ENCODE results near the gene NACC2.
"Not testable (repeated sequence)": the region's sequence is repeated elsewhere in the genome, so short reads cannot be mapped to it uniquely, and the experiment has no call there.

NACC2 gene

GRCh38 chr9:136075134-136075841, 19.8 kb downstream of the NACC2 start:
- no peak for DNase-seq (ENCODE audit: low read depth)
- TF ChIP-seq, protein P1, sequence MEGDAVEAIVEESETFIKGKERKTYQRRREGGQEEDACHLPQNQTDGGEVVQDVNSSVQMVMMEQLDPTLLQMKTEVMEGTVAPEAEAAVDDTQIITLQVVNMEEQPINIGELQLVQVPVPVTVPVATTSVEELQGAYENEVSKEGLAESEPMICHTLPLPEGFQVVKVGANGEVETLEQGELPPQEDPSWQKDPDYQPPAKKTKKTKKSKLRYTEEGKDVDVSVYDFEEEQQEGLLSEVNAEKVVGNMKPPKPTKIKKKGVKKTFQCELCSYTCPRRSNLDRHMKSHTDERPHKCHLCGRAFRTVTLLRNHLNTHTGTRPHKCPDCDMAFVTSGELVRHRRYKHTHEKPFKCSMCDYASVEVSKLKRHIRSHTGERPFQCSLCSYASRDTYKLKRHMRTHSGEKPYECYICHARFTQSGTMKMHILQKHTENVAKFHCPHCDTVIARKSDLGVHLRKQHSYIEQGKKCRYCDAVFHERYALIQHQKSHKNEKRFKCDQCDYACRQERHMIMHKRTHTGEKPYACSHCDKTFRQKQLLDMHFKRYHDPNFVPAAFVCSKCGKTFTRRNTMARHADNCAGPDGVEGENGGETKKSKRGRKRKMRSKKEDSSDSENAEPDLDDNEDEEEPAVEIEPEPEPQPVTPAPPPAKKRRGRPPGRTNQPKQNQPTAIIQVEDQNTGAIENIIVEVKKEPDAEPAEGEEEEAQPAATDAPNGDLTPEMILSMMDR (conservative IDR thresholded peaks at IDR 0.05; ENCODE audit: control insufficient read depth, insufficient read depth, low read depth, low read length): no peak
- no peak overlapping the region for H3K4me3 ChIP-seq (ENCODE audit: control insufficient read depth, low read depth, low read length)

DNA sequence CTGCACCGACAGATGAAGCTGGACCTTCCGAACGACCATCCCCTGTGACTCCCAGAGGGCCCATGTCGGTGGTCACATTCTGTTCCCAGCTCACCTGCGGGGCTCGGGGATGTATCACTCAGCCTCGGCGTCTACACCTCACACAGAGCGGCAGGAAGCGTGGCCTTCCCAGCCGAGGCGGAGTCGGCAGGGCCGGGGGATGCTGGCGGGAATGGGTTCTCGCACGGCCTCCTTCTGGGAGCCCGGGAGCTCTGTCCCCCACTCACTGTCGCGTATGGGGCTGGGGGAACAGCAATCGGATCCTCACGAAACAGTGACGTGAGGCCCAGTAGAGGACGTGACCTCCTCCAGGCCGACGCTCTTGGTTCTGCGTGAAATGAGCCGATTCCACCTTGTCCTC, 20.4 kb downstream of the NACC2 start:
- TF ChIP-seq, protein P1 (conservative IDR thresholded peaks at IDR 0.05; ENCODE audit: control insufficient read depth, insufficient read depth, low read depth, low read length): no peak
- no peak overlapping the region for H3K4me3 ChIP-seq (ENCODE audit: control insufficient read depth, low read depth, low read length)
- no peak for DNase-seq (ENCODE audit: low read depth)

DNA sequence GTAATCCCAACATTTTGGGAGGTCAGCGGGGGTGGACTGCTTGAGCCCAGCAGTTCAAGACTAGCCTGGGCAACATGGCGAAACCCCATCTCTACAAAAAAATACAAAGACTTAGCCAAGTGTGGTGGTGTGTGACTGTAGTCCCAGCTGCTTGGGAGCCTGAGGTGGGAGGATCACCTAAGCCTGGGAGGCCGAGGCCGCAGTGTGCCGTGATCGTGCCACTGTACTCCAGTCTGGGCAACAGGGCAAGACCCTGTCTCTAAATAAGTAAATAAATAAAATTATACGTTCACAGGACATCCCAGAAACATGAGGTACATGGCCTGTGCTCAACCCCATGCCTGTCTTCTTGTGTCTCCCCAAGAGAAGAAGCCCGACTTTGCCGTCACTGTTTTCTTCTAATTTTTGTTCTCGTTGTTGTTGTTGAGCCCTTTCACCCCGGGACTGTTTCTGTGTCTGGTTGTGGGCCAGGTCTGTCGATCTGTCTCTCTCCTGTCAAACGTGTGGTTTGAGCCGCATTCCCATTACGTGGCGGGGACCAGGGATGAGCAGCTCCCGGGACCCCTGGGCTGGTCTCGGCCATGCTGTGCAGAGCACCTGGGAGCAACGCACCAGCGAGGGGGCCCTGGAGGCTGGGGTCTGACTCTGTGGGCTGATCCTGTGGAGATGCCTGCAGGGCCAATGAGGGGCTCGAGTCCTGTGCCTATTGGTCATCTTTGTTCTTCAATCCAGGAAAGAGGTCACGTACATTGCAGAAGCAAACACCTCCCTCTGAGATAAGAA, 32.2 kb downstream of the NACC2 start:
- no peak overlapping the region for H3K4me3 ChIP-seq (ENCODE audit: control insufficient read depth, low read depth, low read length)
- TF ChIP-seq, protein P1 (conservative IDR thresholded peaks at IDR 0.05; ENCODE audit: control insufficient read depth, insufficient read depth, low read depth, low read length): no peak
- DNase-seq (ENCODE audit: low read depth): no peak

DNA sequence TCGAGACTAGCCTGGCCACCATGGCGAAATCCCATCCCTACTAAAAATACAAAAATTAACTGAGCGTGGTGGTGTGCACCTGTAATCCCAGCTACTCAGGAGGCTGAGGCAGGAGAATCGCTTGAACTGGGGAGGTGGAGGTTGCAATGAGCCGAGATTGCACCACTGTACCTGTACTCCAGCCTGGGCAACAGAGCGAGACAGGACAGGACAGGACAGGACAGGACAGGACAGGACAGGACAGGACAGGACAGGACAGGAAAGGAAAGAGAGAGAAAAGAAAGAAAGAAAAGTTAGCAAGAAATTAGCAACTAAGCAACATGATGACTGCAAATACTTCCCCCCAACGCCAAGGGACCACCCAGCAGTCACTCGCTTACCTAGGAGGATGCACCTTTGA, 33.2 kb downstream of the NACC2 start:
- not testable (repeated sequence) for H3K4me3 ChIP-seq (ENCODE audit: control insufficient read depth, low read depth, low read length); DNase-seq (ENCODE audit: low read depth)

DNA sequence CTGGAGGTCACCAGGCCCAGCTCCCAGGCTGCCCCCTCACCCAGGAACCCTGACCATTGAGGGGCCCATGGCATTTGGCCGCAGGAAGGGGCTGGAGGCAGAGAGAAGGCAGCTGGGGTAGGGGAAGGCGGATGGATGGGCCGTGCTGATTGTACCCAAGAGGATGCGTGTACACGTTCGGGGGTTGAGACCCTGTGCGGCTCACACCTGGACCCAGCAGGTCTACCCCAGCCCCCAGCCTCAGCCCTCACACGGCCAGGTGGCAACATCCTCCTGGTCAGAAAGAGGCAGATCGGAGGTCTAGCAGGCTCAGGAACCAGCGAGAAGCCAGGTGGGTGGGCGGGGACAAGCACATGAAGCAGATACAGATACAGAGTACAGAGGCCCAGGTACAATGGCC, 33.7 kb downstream of the NACC2 start:
- H3K4me3 ChIP-seq (ENCODE audit: control insufficient read depth, low read depth, low read length): no peak overlapping the region
- TF ChIP-seq, protein P1 (conservative IDR thresholded peaks at IDR 0.05; ENCODE audit: control insufficient read depth, insufficient read depth, low read depth, low read length): no peak
- DNase-seq (ENCODE audit: low read depth): no peak

- H3K4me3 ChIP-seq (ENCODE audit: control insufficient read depth, low read depth, low read length): no peak overlapping the region
- TF ChIP-seq, protein P1 (conservative IDR thresholded peaks at IDR 0.05; ENCODE audit: control insufficient read depth, insufficient read depth, low read depth, low read length): no peak
- DNase-seq (ENCODE audit: low read depth): no peak
These were observed 34.3 kb downstream of the NACC2 start for GRCh38 chr9:136060671-136061371.

All from fibroblast of mammary gland (primary cell).